Measurements from ENCODE around the gene PIGN. TPM values are rescaled to one million over a fixed set of nuclear protein-coding genes. Genes with fewer than 3 reads are reported as not detected.

The PIGN gene
- total RNA-seq, 1 experiment from 2014 or later, result 29.5 TPM

GRCh38 chr18:61993831-61994230, 193.0 kb downstream of the PIGN start:
- no peaks in the 10 kb centered on the region for H3K36me3 Mint-ChIP-seq (ENCODE audit: insufficient read depth, unreplicated experiment)
- H3K27me3 Mint-ChIP-seq (ENCODE audit: insufficient read depth, unreplicated experiment), result no peaks in the 10 kb centered on the region
- H3K27ac Mint-ChIP-seq (ENCODE audit: low read depth, unreplicated experiment), result no peak overlapping the region
- TF ChIP-seq, protein P1, sequence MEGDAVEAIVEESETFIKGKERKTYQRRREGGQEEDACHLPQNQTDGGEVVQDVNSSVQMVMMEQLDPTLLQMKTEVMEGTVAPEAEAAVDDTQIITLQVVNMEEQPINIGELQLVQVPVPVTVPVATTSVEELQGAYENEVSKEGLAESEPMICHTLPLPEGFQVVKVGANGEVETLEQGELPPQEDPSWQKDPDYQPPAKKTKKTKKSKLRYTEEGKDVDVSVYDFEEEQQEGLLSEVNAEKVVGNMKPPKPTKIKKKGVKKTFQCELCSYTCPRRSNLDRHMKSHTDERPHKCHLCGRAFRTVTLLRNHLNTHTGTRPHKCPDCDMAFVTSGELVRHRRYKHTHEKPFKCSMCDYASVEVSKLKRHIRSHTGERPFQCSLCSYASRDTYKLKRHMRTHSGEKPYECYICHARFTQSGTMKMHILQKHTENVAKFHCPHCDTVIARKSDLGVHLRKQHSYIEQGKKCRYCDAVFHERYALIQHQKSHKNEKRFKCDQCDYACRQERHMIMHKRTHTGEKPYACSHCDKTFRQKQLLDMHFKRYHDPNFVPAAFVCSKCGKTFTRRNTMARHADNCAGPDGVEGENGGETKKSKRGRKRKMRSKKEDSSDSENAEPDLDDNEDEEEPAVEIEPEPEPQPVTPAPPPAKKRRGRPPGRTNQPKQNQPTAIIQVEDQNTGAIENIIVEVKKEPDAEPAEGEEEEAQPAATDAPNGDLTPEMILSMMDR (IDR thresholded peaks at IDR 0.05; ENCODE audit: unreplicated experiment), result no peak
- H3K4me1 Mint-ChIP-seq (ENCODE audit: insufficient read depth, unreplicated experiment), result peaks cover 30% of the 10 kb centered on the region
- intact Hi-C loops (cut with micrococcal nuclease), result no loop called here
- CTCF ChIA-PET, result no interaction called here
- no TSS peak for BruUV-seq (replicated peaks)
- no peaks in the 10 kb centered on the region for H3K9me3 Mint-ChIP-seq (ENCODE audit: unreplicated experiment)
- no peak overlapping the region for H3K4me3 Mint-ChIP-seq (ENCODE audit: unreplicated experiment)
- POLR2A ChIA-PET, result interaction anchor here (0.6 to 2.3 kb wide), 5 partner anchors 12 to 259 kb away, joined by 3 to 15 read pairs (median 5); no protein-coding TSS in a partner anchor
- DNase-seq (ENCODE audit: unreplicated experiment), result no peak

GRCh38 chr18:61992923-61993322, 193.9 kb downstream of the PIGN start:
- peak overlapping the region; percentile 68 for H3K27ac Mint-ChIP-seq (ENCODE audit: low read depth, unreplicated experiment)
- H3K9me3 Mint-ChIP-seq (ENCODE audit: unreplicated experiment), result no peaks in the 10 kb centered on the region
- ChIA-PET CTCF (no interaction called here), POLR2A (interaction anchor here (1.4 to 2.3 kb wide), 3 partner anchors 32 to 96 kb away, joined by 5 to 15 read pairs (median 6); no protein-coding TSS in a partner anchor)
- BruUV-seq (replicated peaks), result no TSS peak
- no peaks in the 10 kb centered on the region for H3K36me3 Mint-ChIP-seq (ENCODE audit: insufficient read depth, unreplicated experiment)
- H3K4me1 Mint-ChIP-seq (ENCODE audit: insufficient read depth, unreplicated experiment), result peaks cover 21% of the 10 kb centered on the region
- peak; percentile 24 for DNase-seq (ENCODE audit: unreplicated experiment)
- intact Hi-C loops (cut with micrococcal nuclease), result no loop called here
- TF ChIP-seq, protein P1 (IDR thresholded peaks at IDR 0.05; ENCODE audit: unreplicated experiment), result no peak
- H3K27me3 Mint-ChIP-seq (ENCODE audit: insufficient read depth, unreplicated experiment), result no peaks in the 10 kb centered on the region
- H3K4me3 Mint-ChIP-seq (ENCODE audit: unreplicated experiment), result no peak overlapping the region

GRCh38 chr18:61992285-61992684, 194.6 kb downstream of the PIGN start:
- H3K9me3 Mint-ChIP-seq (ENCODE audit: unreplicated experiment), result no peaks in the 10 kb centered on the region
- no peaks in the 10 kb centered on the region for H3K27me3 Mint-ChIP-seq (ENCODE audit: insufficient read depth, unreplicated experiment)
- DNase-seq (ENCODE audit: unreplicated experiment), result peak; percentile 54
- no TSS peak for BruUV-seq (replicated peaks)
- no peaks in the 10 kb centered on the region for H3K36me3 Mint-ChIP-seq (ENCODE audit: insufficient read depth, unreplicated experiment)
- peaks cover 20% of the 10 kb centered on the region for H3K4me1 Mint-ChIP-seq (ENCODE audit: insufficient read depth, unreplicated experiment)
- CTCF ChIA-PET, result no interaction called here
- peak overlapping the region; percentile 68 for H3K27ac Mint-ChIP-seq (ENCODE audit: low read depth, unreplicated experiment)
- H3K4me3 Mint-ChIP-seq (ENCODE audit: unreplicated experiment), result no peak overlapping the region
- intact Hi-C loops (cut with micrococcal nuclease), result no loop called here
- TF ChIP-seq, protein P1 (IDR thresholded peaks at IDR 0.05; ENCODE audit: unreplicated experiment), result no peak
- POLR2A ChIA-PET, result no interaction called here

DNA sequence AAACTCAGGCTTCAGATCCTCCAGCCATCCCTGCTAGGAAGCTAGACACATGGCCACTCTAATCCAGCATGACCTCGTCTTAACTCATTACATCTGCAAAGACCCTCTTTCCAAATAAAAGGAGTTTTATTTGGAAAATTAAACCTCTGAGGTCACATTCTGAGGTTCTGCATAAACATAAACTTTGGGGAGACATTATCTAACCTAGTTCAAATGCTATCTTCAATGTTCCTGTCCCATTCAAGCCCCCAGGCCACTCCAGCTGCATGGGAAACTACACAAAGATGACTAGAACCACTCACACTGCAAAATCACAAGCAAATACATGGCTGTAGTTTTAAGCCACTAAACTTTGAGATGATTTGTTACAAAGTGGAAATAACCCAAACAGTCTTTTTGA, 195.0 kb downstream of the PIGN start:
- CTCF ChIA-PET, result interaction anchor here (0.5 to 1.2 kb wide), 3 partner anchors 58 to 640 kb away, joined by 3 read pairs; no protein-coding TSS in a partner anchor

More for the DNA sequence above, 195.0 kb downstream of the PIGN start:
- TF ChIP-seq, protein P1 (IDR thresholded peaks at IDR 0.05; ENCODE audit: unreplicated experiment), result no peak
- Mint-ChIP-seq H3K9me3 (ENCODE audit: unreplicated experiment) (no peaks in the 10 kb centered on the region), H3K36me3 (ENCODE audit: insufficient read depth, unreplicated experiment) (no peaks in the 10 kb centered on the region), H3K4me1 (ENCODE audit: insufficient read depth, unreplicated experiment) (peaks cover 20% of the 10 kb centered on the region), H3K27ac (ENCODE audit: low read depth, unreplicated experiment) (peak overlapping the region; percentile 68), H3K27me3 (ENCODE audit: insufficient read depth, unreplicated experiment) (no peaks in the 10 kb centered on the region), H3K4me3 (ENCODE audit: unreplicated experiment) (no peak overlapping the region)
- no TSS peak for BruUV-seq (replicated peaks)
- POLR2A ChIA-PET, result no interaction called here
- intact Hi-C loops (cut with micrococcal nuclease), result no loop called here
- no peak for DNase-seq (ENCODE audit: unreplicated experiment)

Measured in MCF 10A (cell line).